ENCODE measurements around the gene SULT2B1.
"Not testable (repeated sequence)": the region's sequence is repeated elsewhere in the genome, so short reads cannot be mapped to it uniquely, and the experiment has no call there.

The SULT2B1 gene
- total RNA-seq = 0 reads per million in 2 experiments

GRCh38 chr19:48551437-48552302 is at the start of gene SULT2B1:
Gene SULT2B1, plus strand, starts transcription at chr19:48552172. Its CDS starts 81 bp downstream, at chr19:48552253.
- DNase-seq (ENCODE audit: low read depth) = no peak

GRCh38 chr19:48502350-48503018 is 49.5 kb upstream of the SULT2B1 start:
- DNase-seq (ENCODE audit: low read depth) = peak; percentile 74

GRCh38 chr19:48506138-48506733 is 45.7 kb upstream of the SULT2B1 start:
- DNase-seq (ENCODE audit: low read depth) = no peak

GRCh38 chr19:48507911-48508439 is 44.0 kb upstream of the SULT2B1 start:
- DNase-seq (ENCODE audit: low read depth) = no peak

- no peak for DNase-seq (ENCODE audit: low read depth)
These were observed 43.1 kb upstream of the SULT2B1 start for GRCh38 chr19:48508729-48509411.

GRCh38 chr19:48509467-48510194 is 42.3 kb upstream of the SULT2B1 start:
- no peak for DNase-seq (ENCODE audit: low read depth)

- DNase-seq (ENCODE audit: low read depth) = peak; percentile 71
These were observed 41.3 kb upstream of the SULT2B1 start for GRCh38 chr19:48510421-48511268.

- no peak for DNase-seq (ENCODE audit: low read depth)
These were observed 40.6 kb upstream of the SULT2B1 start for GRCh38 chr19:48511321-48511731.

- DNase-seq (ENCODE audit: low read depth) = peak; percentile 85
These were observed 40.0 kb upstream of the SULT2B1 start, which contains the start of gene LMTK3 for GRCh38 chr19:48511800-48512503. Gene LMTK3, minus strand, starts transcription at chr19:48511835. Its CDS starts 259 bp downstream, at chr19:48511576.

GRCh38 chr19:48512504-48513288 is 39.3 kb upstream of the SULT2B1 start:
- DNase-seq (ENCODE audit: low read depth) = no peak

- peak; percentile 71 for DNase-seq (ENCODE audit: low read depth)
These were observed 38.5 kb upstream of the SULT2B1 start for GRCh38 chr19:48513289-48514122.

GRCh38 chr19:48514123-48514458 is 37.9 kb upstream of the SULT2B1 start:
- DNase-seq (ENCODE audit: low read depth) = no peak

- DNase-seq (ENCODE audit: low read depth) = no peak
These were observed 35.4 kb upstream of the SULT2B1 start for GRCh38 chr19:48516536-48516935.

- no peak for DNase-seq (ENCODE audit: low read depth)
These were observed 33.8 kb upstream of the SULT2B1 start for GRCh38 chr19:48518207-48518606.

GRCh38 chr19:48519426-48519825 is 32.5 kb upstream of the SULT2B1 start:
- DNase-seq (ENCODE audit: low read depth) = not testable (repeated sequence)

GRCh38 chr19:48520134-48520533 is 31.8 kb upstream of the SULT2B1 start:
- no peak for DNase-seq (ENCODE audit: low read depth)

- DNase-seq (ENCODE audit: low read depth) = no peak
These were observed 27.8 kb upstream of the SULT2B1 start for GRCh38 chr19:48524221-48524620.

- DNase-seq (ENCODE audit: low read depth) = no peak
These were observed 27.2 kb upstream of the SULT2B1 start for GRCh38 chr19:48524732-48525131.
